GM21515 (cell line): ENCODE results near the gene GPN2.
"Not testable (repeated sequence)": the region's sequence is repeated elsewhere in the genome, so short reads cannot be mapped to it uniquely, and the experiment has no call there.

Source experiments
- ATAC-seq: cut with Tn5 transposase; IDR thresholded peaks from one replicate; pipeline ENCODE4 v1.9.1; 2021; ENCODE audit not compliant: unreplicated experiment

GPN2 gene

GRCh38 chr1:26907071-26907917 lies 17.2 kb upstream of the GPN2 start:
- ATAC-seq: no peak

GRCh38 chr1:26900815-26901511 lies 10.9 kb upstream of the GPN2 start:
- ATAC-seq: no peak

- ATAC-seq: peak; percentile 85
These were observed 10.1 kb upstream of the GPN2 start, which contains the start of gene GPATCH3 for GRCh38 chr1:26900001-26900814. Gene GPATCH3 (minus strand): TSS chr1:26900467. CDS start chr1:26900442, 25 bp downstream.

GRCh38 chr1:26897351-26897750 lies 7.3 kb upstream of the GPN2 start:
- ATAC-seq: no peak

- ATAC-seq: no peak
These were observed 4.2 kb upstream of the GPN2 start for GRCh38 chr1:26894263-26894662.

- no peak for ATAC-seq
These were observed 349 bp upstream of the GPN2 start for GRCh38 chr1:26890467-26890796.

GRCh38 chr1:26888231-26888630 lies 1.9 kb downstream of the GPN2 start:
- no peak for ATAC-seq

GRCh38 chr1:26887125-26887524 lies 3.0 kb downstream of the GPN2 start:
- ATAC-seq: no peak

- no peak for ATAC-seq
These were observed 7.2 kb downstream of the GPN2 start for GRCh38 chr1:26882696-26883463.

- ATAC-seq: not testable (repeated sequence)
These were observed 8.5 kb downstream of the GPN2 start for GRCh38 chr1:26881611-26882010.

- ATAC-seq: no peak
These were observed 10.3 kb downstream of the GPN2 start for GRCh38 chr1:26879793-26880192.

GRCh38 chr1:26877326-26877725 lies 12.8 kb downstream of the GPN2 start:
- ATAC-seq: no peak

- ATAC-seq: no peak
These were observed 15.2 kb downstream of the GPN2 start for GRCh38 chr1:26874896-26875295.

GRCh38 chr1:26873097-26873496 lies 17.0 kb downstream of the GPN2 start:
- ATAC-seq: not testable (repeated sequence)

- ATAC-seq: peak; percentile 92
These were observed 25.2 kb downstream of the GPN2 start for GRCh38 chr1:26864610-26865480.

- ATAC-seq: no peak
These were observed 26.4 kb downstream of the GPN2 start for GRCh38 chr1:26863685-26864077.

- ATAC-seq: no peak
These were observed 27.1 kb downstream of the GPN2 start, which contains the start of gene SFN for GRCh38 chr1:26862781-26863684. Gene SFN (plus strand): TSS chr1:26863149. CDS start chr1:26863213, 64 bp downstream.

- ATAC-seq: no peak
These were observed 28.1 kb downstream of the GPN2 start for GRCh38 chr1:26861889-26862378.
